ENCODE results near the gene AFMID. TPM values are rescaled to one million over a fixed set of nuclear protein-coding genes. Genes with fewer than 3 reads are reported as not detected.

Gene AFMID
- polyA plus RNA-seq, 3 donors = 7.1 to 45.7 (median 14.2) TPM

DNA sequence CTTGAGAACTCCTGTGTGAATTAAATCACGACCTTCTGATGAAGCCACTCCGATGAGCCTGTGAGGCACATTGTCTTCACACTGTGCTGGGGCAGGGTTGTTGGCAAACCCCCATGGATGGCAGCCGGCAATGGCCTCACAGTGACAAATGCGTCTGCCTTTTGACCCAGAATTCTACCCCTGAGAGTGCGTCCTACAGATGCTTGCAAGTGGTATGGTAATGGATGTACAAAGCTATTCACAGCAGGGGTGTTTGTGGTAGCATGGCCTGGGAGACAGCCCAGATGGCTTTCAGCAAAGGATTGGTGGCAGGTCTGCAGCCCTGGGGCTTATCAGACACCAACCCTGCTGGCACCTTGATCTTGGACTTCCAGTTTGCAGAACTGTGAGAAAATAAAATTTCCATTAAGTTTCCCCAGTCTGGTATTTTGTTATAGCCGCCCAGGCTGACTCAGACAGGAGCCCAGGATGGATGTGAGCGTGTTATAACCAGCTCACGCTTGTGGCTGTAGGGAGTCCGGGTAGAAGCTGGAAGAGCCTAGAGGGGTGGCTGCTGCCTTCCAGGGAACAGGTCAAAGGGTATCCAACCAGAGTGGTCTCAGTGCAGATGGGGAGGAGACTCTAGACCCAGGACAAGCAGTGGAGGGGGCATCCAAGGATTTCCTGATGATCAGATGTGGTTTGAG is 10.1 kb downstream of the AFMID start:
- Mint-ChIP-seq H3K27me3 (ENCODE audit: low read depth in 3 of 3) (no peaks in the 10 kb centered on the region), H3K4me1 (peaks cover 21% of the 10 kb centered on the region), H3K9me3 (peaks cover 0 to 3% (median 0%) of the 10 kb centered on the region in 7 donors), H3K27ac (peak overlapping the region; percentile 95 to 99 (median 98)), H3K4me3 (peak overlapping the region in 1 of 2 donors; percentile 15), H3K36me3 (peaks cover 14 to 36% of the 10 kb centered on the region in 2 donors)
- Histone ChIP-seq H3K27me3 (ENCODE audit: control insufficient read depth in 2 of 2, insufficient read depth in 2 of 2, low read length in 2 of 2) (no peaks in the 10 kb centered on the region), H3K4me2 (replicated peaks; ENCODE audit: extremely low read depth, low read length, poor library complexity, severe bottlenecking) (no peak overlapping the region), H2AFZ (ENCODE audit: insufficient read depth, low read depth, low read length, poor library complexity, severe bottlenecking) (no peak overlapping the region), H3K36me3 (replicated peaks in 1 of 2; ENCODE audit: control insufficient read depth in 1 of 2, insufficient read depth in 2 of 2, low read length in 2 of 2) (peaks cover 8 to 28% of the 10 kb centered on the region in 2 donors), H3K9me3 (replicated peaks in 1 of 2; ENCODE audit: control insufficient read depth in 1 of 2, insufficient read depth in 1 of 2, low read length in 2 of 2) (peaks cover 0 to 4% of the 10 kb centered on the region in 2 donors), H3K9ac (ENCODE audit: insufficient read depth, low read length, poor library complexity, severe bottlenecking) (no peak overlapping the region), H3K27ac (ENCODE audit: low read depth in 1 of 2, low read length in 2 of 2) (peak overlapping the region; percentile 84 to 91), H3K4me3 (replicated peaks in 1 of 3; ENCODE audit: low read depth in 2 of 3, low read length in 3 of 3) (no peak overlapping the region), H3K4me1 (ENCODE audit: control insufficient read depth in 1 of 2, insufficient read depth in 2 of 2, low read length in 2 of 2) (peaks cover 28 to 30% of the 10 kb centered on the region in 2 donors), H3K79me2 (ENCODE audit: insufficient read depth, low read length) (no peaks in the 10 kb centered on the region), H4K20me1 (ENCODE audit: insufficient read depth, low read length) (no peaks in the 10 kb centered on the region)
- 99% methylated on average over 9 of the region's 9 CpGs for WGBS (ENCODE audit: insufficient coverage)
- intact Hi-C loops (cut with micrococcal nuclease) = no loop called here
- no peak for TF ChIP-seq CTCF (IDR thresholded peaks at IDR 0.05)
- no peak for DNase-seq

GRCh38 chr17:78200451-78200850 is 13.3 kb downstream of the AFMID start:
- Histone ChIP-seq H3K36me3 (replicated peaks in 1 of 2; ENCODE audit: control insufficient read depth in 1 of 2, insufficient read depth in 2 of 2, low read length in 2 of 2) (peaks cover 8 to 18% of the 10 kb centered on the region in 2 donors), H3K27ac (ENCODE audit: low read depth in 1 of 2, low read length in 2 of 2) (peak overlapping the region; percentile 84 to 91), H2AFZ (ENCODE audit: insufficient read depth, low read depth, low read length, poor library complexity, severe bottlenecking) (no peak overlapping the region), H3K27me3 (ENCODE audit: control insufficient read depth in 2 of 2, insufficient read depth in 2 of 2, low read length in 2 of 2) (no peaks in the 10 kb centered on the region), H3K4me1 (ENCODE audit: control insufficient read depth in 1 of 2, insufficient read depth in 2 of 2, low read length in 2 of 2) (peaks cover 28 to 30% of the 10 kb centered on the region in 2 donors), H3K9me3 (replicated peaks in 1 of 2; ENCODE audit: control insufficient read depth in 1 of 2, insufficient read depth in 1 of 2, low read length in 2 of 2) (peaks cover 0 to 4% of the 10 kb centered on the region in 2 donors), H3K79me2 (ENCODE audit: insufficient read depth, low read length) (no peaks in the 10 kb centered on the region), H3K9ac (ENCODE audit: insufficient read depth, low read length, poor library complexity, severe bottlenecking) (no peak overlapping the region), H3K4me2 (replicated peaks; ENCODE audit: extremely low read depth, low read length, poor library complexity, severe bottlenecking) (no peak overlapping the region), H4K20me1 (ENCODE audit: insufficient read depth, low read length) (no peaks in the 10 kb centered on the region), H3K4me3 (replicated peaks in 1 of 3; ENCODE audit: low read depth in 2 of 3, low read length in 3 of 3) (no peak overlapping the region)
- WGBS (ENCODE audit: insufficient coverage) = 94% methylated on average over 6 of the region's 6 CpGs
- Mint-ChIP-seq H3K27ac (peak overlapping the region; percentile 95 to 99 (median 98)), H3K4me3 (no peak overlapping the region), H3K4me1 (peaks cover 21% of the 10 kb centered on the region), H3K36me3 (peaks cover 11 to 19% of the 10 kb centered on the region in 2 donors), H3K9me3 (peaks cover 0 to 3% (median 0%) of the 10 kb centered on the region in 7 donors), H3K27me3 (ENCODE audit: low read depth in 3 of 3) (no peaks in the 10 kb centered on the region)
- TF ChIP-seq CTCF (IDR thresholded peaks at IDR 0.05) = no peak
- no peak for DNase-seq
- intact Hi-C loops (cut with micrococcal nuclease) = no loop called here
